Aortic smooth muscle cell (primary cell): Measurements from ENCODE around the gene TMEM119. TPM values are rescaled to one million over a fixed set of nuclear protein-coding genes. Genes with fewer than 3 reads are reported as not detected.

Experiments used
- total RNA-seq: library from RNA; depleted of rRNA; stranded (reverse); fragments of >200 nt; gene quantifications from 2 replicates; pipeline ENCODE4 v1.2.3, GENCODE V29; 2014

The TMEM119 gene
- 5.8 and 16.1 TPM in 2 replicates for total RNA-seq

GRCh38 chr12:108597559-108598471 is at the start of gene TMEM119:
Gene TMEM119, minus strand, starts transcription at chr12:108598084. Its CDS starts 5,701 bp downstream, at chr12:108592383.

GRCh38 chr12:108633534-108634248 is 35.8 kb upstream of the TMEM119 start, which contains the start of gene SELPLG:
Gene SELPLG, minus strand, starts transcription at chr12:108633894. Its CDS starts 9,587 bp downstream, at chr12:108624307.

DNA sequence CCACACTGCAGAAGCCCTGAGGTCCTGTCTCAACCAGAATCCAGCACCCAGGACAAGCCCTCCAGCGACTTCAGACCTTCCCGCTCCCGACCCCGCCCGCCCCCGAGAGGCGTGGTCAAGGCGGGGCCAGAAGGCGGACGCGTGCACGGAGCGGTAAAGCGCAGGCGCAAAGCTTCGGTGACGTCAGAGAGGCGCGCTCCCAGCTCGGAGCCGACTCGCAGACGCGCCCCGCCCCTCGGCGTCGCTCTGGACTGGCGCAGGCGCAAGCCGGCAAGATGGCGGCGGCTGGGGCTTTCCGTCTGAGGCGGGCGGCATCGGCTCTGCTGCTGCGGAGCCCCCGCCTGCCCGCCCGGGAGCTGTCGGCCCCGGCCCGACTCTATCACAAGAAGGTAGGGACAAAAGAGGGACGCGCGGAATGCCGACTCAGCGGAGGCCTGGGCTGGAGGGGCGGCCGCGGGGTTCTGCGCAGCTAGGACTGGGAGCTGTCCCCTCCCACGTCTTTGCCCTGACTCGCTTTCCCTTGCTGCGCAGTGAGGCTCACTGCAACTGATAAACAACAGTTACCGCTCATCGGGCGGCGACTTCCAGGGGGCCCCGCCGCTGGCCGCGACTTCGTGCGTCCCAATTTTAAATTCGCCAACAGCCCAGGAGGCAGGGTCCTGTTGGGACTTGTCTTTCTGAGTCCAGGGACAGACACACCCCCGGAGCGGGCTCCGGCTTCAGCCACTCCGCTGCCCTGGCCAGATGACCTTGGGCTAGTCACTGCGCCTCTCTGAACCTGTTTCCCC is 35.3 kb downstream of the TMEM119 start, which contains the start of gene ISCU:
Gene ISCU, plus strand, starts transcription at position 249 of the 788 bp plus-strand sequence. Its CDS starts 27 bp downstream, at position 276.

GRCh38 chr12:108560752-108561719 is 36.8 kb downstream of the TMEM119 start, which contains the start of gene SART3:
Gene SART3, minus strand, starts transcription at chr12:108561173. Its CDS starts 19 bp downstream, at chr12:108561154.

Other genes with a start within 250 kb of the TMEM119 start
- gene FICD, start 82.8 kb downstream of the TMEM119 start, total RNA-seq, result 13.4 and 24.7 TPM in 2 replicates
- 93.3 and 96.2 TPM in 2 replicates for gene SART3, start 36.9 kb downstream of the TMEM119 start, total RNA-seq
- 171 and 206 TPM in 2 replicates for gene ISCU, start 35.5 kb downstream of the TMEM119 start, total RNA-seq
- gene SELPLG, start 35.8 kb upstream of the TMEM119 start, total RNA-seq, result 1.7 and 1.9 TPM in 2 replicates
- gene CORO1C, start 133.4 kb upstream of the TMEM119 start, total RNA-seq, result 331 and 354 TPM in 2 replicates